GM21717 (cell line): ENCODE measurements around the gene DSCAML1.

Experiments used
- ATAC-seq: cut with Tn5 transposase; IDR thresholded peaks from one replicate; pipeline ENCODE4 v1.9.1; 2021; ENCODE audit warnings: mild to moderate bottlenecking, moderate library complexity; ENCODE audit not compliant: unreplicated experiment

Gene DSCAML1

GRCh38 chr11:117796872-117797529 is at the start of gene DSCAML1:
DSCAML1 (minus strand) TSS chr11:117797216; CDS start chr11:117797079, 137 bp downstream.
- ATAC-seq, result no peak

GRCh38 chr11:117843666-117844484 is 46.9 kb upstream of the DSCAML1 start:
- no peak for ATAC-seq

GRCh38 chr11:117842131-117842941 is 45.3 kb upstream of the DSCAML1 start:
- no peak for ATAC-seq

- no peak for ATAC-seq
Observed at GRCh38 chr11:117841551-117842031, 44.6 kb upstream of the DSCAML1 start.

- no peak for ATAC-seq
Observed at GRCh38 chr11:117840881-117841550, 44.0 kb upstream of the DSCAML1 start.

GRCh38 chr11:117839936-117840813 is 43.2 kb upstream of the DSCAML1 start:
- no peak for ATAC-seq

- no peak for ATAC-seq
Observed at GRCh38 chr11:117839380-117839881, 42.4 kb upstream of the DSCAML1 start.

- no peak for ATAC-seq
Observed at GRCh38 chr11:117838901-117839300, 41.9 kb upstream of the DSCAML1 start.

- ATAC-seq, result no peak
Observed at GRCh38 chr11:117837791-117838190, 40.8 kb upstream of the DSCAML1 start.

GRCh38 chr11:117837070-117837776 is 40.2 kb upstream of the DSCAML1 start:
- no peak for ATAC-seq

- no peak for ATAC-seq
Observed at GRCh38 chr11:117836077-117836960, 39.3 kb upstream of the DSCAML1 start.

- no peak for ATAC-seq
Observed at GRCh38 chr11:117835576-117835975, 38.6 kb upstream of the DSCAML1 start.

GRCh38 chr11:117834838-117835443 is 37.9 kb upstream of the DSCAML1 start:
- no peak for ATAC-seq

- no peak for ATAC-seq
Observed at GRCh38 chr11:117834068-117834810, 37.2 kb upstream of the DSCAML1 start.

GRCh38 chr11:117833401-117833891 is 36.4 kb upstream of the DSCAML1 start:
- ATAC-seq, result no peak

GRCh38 chr11:117832511-117832910 is 35.5 kb upstream of the DSCAML1 start:
- no peak for ATAC-seq
